Left renal cortex interstitium (tissue), 4 donors: ENCODE results near the gene PLEKHF1. TPM values are rescaled to one million over a fixed set of nuclear protein-coding genes. Genes with fewer than 3 reads are reported as not detected.
A peak's percentile ranks its signal among the peaks of the same experiment; 100 is the strongest.
"Not testable (repeated sequence)": the region's sequence is repeated elsewhere in the genome, so short reads cannot be mapped to it uniquely, and the experiment has no call there.

Source experiments
- DNase-seq, 4 donors: peaks; one replicate each; pipeline ENCODE4 v3.0.0-alpha.2; 2013; ENCODE audit warnings: low read depth in 4 of 4, low spot score in 2 of 4, missing footprints in 1 of 4
- polyA plus RNA-seq, 4 donors: library from polyadenylated mRNA; unstranded; fragments of 120-200 nt; gene quantifications; one replicate each; pipeline ENCODE4 v1.2.1, GENCODE V29; 2013; ENCODE audit not compliant: insufficient read length in 4 of 4

The PLEKHF1 gene
- polyA plus RNA-seq, 4 donors: 1.1 to 2.7 (median 1.7) TPM

DNA sequence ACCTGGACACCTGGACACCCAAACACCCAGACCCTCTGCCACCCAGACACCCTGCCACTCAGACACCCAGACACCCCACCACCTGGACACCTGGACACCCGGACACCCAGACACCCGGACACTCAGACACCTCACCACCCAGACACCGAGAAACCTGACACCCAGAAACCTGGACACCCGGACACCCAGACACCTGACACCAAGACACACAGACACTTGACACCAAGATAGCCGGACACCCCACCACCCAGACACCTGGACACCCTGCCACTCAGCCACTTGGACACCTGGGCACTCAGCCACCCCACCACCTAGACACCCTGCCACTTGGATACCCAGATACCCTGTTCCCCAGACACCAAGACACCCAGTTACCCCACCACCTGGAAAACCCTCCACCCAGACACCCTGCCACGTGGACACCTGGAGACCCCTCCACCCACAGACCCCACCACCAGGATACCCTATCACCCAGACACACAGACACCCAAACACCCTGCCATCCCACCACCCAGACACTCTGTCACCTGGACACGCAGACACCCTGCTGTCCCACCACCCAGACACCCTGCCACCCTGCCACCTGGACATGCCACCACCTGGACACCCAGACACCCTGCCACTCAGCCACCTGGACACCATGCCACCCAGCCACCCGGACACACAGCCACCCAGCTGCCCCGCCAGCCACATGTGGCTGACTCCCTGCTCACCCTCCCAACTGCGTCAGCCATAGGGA is 32.4 kb downstream of the PLEKHF1 start:
- DNase-seq: no peak

DNA sequence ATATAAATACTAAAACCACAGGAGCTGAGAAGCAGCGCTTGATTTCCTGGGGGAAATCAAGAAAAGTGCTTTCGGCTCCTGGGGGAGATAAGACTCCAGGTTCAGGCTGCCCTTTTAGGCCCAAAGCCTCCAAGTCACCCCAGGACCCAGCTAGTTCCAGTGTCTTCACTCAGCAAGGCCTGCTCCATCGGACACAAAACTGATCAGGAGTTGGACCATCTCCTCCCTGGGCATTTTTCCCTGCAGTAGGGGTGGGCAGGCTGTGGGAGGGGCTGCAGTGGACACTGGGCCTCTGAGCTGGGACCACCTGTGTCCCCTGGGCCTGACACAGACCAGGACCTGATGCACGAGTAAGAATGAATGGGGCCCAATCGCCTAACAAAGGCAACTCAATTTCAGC is 34.6 kb downstream of the PLEKHF1 start:
- no peak for DNase-seq

- DNase-seq: no peak
These were observed 35.2 kb downstream of the PLEKHF1 start for GRCh38 chr19:29700498-29700897.

DNA sequence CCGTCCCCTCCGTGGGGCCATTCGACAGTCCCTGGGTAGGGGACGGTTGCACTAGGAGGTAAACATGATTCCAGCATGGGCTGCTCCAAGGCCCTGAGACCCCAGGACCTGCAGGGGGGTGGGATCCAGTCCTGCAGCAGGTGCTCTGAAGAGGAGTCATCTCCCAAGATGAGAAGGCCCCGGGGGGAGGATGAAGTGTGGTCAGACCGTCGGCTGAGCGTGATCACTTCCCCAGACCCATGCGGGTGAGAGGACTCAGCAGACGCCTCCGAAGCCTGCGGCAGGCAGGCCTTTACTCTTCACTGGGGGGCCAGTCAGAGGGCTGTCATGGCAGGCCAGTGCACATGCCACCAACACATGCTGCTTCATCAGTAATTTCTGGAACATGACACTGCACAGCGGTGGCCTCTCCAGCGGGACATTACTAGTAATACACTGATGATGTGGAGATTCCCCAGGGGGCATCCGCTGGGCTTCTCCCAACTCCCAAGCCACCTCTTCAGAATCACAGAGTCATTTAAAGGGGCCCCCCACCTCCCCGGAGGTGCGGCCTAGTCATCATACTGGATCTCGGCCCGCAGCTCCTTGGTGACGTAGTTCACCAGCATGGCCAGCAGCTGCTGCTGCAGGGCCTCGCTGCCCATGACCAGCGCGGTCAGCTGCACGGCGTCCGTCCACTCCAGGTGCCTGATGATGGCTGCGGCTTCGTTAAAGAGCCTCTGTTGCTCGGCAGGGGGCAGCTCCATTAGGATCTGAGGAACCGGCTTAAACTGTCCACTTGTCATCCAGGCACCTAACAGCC is 37.1 kb downstream of the PLEKHF1 start:
- no peak for DNase-seq

DNA sequence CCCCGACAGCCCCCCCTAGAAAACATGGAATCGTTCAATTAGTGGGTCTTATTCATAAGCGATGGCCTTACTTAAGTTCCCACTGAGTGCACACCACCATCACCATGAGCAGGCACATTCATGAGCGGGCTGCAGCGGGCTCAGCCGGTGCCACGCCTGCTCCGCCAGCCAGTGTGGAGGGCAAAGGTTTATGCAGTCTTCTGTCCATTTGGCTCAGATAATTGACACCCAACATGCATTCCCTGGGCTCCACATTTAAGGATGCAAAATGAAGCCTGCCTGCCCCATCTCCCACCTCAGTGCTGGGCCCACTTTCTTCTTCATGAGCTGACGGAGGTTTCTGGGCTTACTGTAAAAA is 37.7 kb downstream of the PLEKHF1 start:
- no peak for DNase-seq

GRCh38 chr19:29704562-29705558 is 39.6 kb downstream of the PLEKHF1 start:
- no peak for DNase-seq

DNA sequence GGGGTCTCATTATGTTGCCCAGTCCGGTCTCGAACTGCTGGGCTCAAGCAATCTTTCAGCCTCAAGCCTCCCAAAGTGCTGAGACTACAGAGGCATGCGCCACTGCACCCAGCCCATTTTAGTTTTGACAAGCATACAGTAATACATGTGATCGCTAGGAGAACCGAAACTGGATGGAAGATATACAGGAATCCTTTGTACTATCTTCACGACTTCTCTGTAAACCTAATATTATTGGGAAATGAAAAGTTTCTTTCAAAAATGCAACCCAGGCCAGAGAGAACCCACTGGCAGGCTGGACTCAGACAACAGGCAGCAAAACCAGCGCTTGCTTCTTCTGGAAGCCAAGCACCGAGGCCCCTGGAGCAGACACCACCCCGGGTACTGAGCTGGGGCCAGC is 40.4 kb downstream of the PLEKHF1 start:
- no peak for DNase-seq

DNA sequence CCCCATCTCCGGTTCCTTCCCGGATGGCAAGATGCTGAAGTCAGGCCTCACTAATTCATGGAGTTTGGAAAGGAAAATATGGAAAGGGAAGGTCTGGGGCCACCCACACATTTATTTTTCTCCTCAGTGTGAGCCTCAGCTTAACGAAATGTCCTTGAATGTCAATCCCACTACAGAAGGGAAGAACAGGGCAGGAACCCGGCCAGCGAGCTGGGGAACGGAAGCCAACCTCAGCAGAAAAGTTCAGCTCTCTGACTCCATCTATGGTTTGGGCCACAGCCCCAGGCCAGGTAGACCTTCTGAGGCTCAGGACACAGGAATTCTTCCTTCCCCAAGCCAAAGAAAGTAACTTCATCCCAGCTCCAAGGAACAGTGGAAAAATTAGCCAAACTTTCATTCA is 41.4 kb downstream of the PLEKHF1 start:
- no peak for DNase-seq

- no peak for DNase-seq
These were observed 43.5 kb downstream of the PLEKHF1 start for GRCh38 chr19:29708554-29709439.

- DNase-seq: not testable (repeated sequence)
These were observed 44.2 kb downstream of the PLEKHF1 start for GRCh38 chr19:29709440-29709798.

DNA sequence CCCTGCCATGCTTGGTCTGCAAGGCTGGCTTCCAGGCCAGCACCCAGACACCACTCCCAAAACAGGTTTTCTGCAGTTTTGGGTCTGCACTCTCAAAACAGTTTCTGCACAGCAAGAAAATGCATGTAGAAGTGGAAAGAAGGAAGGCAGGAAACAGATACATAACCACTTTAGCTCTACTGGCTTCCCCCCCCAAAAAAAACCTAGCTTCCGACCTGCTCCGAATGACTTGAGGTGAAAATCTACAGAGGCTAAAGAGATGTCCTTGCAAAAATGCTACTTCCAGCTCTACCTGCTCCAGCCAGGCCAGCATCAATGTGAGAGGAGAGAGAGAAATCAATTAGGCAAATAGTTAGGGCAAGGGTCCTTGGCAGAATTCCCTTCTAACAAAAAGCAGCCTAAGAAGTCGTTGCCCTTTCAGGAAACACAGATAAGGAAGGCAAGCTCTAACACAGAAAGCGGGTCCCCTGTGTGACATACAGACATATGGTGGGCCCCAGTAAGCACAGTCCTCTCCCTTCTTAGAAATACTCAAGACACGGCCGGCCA is 46.4 kb downstream of the PLEKHF1 start:
- DNase-seq: no peak

DNA sequence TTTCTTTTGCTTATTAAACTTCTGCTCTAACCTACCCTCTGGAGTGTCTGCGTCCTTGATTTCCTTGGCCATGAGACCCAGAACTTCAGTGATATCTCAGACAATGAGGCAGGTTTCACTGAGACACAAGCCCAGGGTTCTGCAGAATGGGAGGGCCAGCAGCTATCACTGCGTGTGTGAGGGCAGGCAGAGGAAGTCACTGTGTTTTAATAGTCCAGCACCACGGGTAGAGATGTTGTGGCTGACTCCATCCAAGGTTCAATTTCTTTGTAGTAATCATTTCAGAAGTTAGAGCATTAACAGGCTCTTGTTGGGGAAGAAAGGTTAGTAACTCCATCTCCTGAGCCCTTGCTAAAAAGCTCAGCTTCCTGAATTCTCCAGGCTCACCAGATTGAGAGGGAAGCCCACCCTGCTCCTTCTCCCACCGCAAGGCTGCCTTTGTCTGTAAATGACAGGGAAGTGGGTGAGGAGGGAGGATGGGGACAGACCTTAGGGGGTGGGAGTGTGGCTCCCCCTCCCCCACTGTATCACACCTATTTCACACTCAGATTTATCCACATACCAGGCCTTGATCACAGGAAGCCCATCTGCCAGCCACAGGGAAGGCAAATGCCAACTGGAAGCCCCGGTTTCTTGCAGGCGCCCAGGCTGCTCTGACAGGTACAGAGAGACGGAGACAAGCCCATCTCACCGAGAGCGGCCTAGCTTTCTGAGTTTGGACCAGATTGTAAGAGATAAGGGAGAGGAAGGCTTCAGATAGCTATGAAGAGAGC is 47.7 kb downstream of the PLEKHF1 start:
- DNase-seq: no peak

DNA sequence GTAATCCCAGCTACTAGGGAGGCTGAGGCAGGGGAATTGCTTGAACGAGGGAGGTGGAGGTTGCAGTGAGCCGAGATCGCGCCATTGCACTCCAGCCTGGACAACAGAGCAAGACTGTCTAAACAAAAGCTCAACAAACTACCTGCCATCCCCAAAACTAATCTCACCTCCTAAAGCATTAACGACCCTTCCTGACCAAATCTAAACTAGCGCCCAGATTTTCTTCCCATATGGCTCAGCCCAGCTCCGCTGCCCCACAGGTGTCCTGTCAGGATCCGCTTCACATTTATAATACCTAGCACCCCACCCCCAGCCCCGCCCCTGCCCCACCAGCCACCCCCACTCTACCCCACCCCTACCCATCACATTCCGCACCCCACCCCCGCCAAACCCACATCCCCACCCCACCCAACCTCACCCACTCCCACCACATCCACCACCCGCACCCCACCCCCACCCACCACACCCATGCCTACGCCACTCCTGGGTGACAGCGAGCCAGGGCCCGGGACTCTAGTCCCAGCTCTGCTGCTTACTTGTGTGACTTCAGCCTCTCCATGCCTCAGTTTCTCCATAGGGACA is 49.2 kb downstream of the PLEKHF1 start:
- DNase-seq: no peak

DNA sequence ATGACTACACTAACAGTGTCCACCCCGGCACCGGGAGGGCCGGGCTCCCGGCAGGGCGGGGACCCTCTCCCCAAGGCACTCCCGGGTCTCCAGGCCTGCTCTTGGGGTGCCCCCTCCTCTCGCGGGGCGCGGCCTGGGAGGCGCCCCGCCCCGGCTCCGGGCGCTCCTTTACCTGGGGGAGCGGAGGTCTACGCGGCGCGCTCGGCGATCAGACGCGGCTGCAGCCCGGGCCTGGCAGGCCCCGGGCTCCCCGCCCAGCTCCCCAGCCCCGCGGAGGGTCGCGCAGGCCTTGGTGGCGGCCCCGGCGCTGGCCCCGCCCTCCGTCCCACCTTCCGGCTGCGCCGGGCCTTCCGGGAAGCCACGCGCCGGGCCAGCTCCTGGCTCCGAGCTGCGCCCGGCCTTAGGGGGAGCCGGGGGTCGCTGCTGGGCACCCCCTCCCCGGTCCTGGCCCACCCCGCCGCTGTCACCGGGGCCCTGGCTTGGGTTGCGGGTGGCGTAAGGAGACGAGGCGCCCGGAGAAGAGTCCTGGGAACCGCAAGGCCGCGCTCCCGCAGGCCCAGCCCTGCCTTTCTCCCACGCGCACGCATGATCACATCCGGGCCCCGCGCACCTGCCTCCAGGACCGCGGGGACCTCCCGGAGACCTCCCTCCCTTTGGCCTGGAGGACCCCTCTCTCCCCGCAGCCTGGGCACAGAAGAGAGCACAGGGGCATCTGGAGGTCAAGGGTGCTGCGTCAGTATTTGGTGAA is 49.9 kb downstream of the PLEKHF1 start, which contains the start of gene C19orf12:
TSS of gene C19orf12 (minus strand) at position 309 of the 748 bp plus-strand sequence. CDS start 6,848 bp downstream, outside the sequence.
- peak in 2 of 4 donors; percentile 26 to 50 for DNase-seq

DNA sequence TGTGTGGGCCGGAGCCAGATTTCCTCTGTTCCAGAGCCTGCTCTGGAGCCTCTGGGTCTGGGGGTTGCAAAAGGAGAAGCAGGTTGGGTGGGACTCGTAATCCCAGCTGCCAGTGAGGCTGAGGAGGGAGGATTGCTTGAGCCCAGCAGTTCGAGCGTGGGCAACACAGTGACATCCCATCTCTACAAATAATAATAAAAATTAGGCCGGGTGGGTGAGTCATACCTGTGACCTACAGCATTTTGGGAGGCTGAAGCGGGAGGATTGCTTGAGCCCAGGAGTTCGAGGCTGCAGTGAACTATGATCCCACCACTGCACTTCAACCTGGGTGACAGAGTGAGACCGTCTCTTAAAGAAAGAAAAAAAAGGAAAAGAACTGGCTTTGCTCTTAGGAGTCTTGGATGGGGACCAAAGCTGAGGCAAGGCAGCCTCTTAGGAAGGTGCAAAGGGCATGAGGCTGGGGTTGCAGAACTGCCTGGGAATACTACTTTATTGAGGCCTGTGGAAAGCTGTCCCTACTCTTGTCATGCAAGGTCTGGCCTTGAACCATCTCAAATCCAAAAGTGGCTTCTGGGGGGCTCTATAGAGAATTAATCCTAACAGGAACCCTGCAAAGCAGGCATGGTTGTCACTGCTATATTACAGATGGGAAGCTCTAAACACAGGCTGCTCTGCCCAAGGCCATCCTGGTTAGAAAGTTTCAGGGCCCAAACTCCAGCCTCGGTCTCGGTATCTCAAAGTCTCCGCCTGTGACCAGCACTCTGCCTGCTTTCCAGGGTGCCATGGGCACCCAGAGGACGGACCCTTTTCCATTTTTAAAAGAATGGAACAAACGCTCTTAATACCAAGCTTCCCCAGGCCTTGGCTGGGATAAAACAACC is 50.7 kb downstream of the PLEKHF1 start:
- no peak for DNase-seq

DNA sequence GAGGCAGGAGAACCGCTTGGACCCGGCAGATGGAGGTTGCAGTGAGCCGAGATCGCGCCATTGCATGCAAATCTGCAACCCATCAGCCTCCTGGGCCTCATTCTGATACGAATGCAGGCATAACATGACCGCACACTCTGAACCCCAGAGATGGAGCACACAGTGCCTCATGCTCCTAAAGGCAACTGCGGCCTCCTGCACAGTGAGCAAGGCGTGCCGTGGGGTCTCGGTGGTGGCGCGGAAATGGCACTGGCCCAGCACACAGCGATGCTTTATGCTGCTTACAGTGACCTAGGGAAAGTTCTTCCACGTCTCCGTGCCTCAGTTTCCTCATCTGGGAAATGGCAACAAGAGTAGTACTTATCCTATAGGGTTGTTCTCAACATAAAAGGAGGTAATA is 51.8 kb downstream of the PLEKHF1 start:
- no peak for DNase-seq
